Measurements from ENCODE around the gene JAKMIP1.

The JAKMIP1 gene

GRCh38 chr4:6112606-6113290 is 87.6 kb downstream of the JAKMIP1 start:
- Histone ChIP-seq H3K36me3 (ENCODE audit: control insufficient read depth, insufficient read depth, low read length) (no peaks in the 10 kb centered on the region), H3K9me3 (ENCODE audit: control insufficient read depth, low read length) (no peaks in the 10 kb centered on the region), H3K4me2 (ENCODE audit: low read length) (no peak overlapping the region), H3K79me2 (no peaks in the 10 kb centered on the region), H3K4me3 (ENCODE audit: low read depth, low read length) (no peak overlapping the region), H3K9ac (no peak overlapping the region), H3K27ac (no peak overlapping the region), H3K27me3 (ENCODE audit: control insufficient read depth, insufficient read depth, low read length) (peaks cover 3% of the 10 kb centered on the region), H2AFZ (no peak overlapping the region), H3K4me1 (no peaks in the 10 kb centered on the region)
- TF ChIP-seq CTCF (IDR thresholded peaks at IDR 0.05) = no peak

DNA sequence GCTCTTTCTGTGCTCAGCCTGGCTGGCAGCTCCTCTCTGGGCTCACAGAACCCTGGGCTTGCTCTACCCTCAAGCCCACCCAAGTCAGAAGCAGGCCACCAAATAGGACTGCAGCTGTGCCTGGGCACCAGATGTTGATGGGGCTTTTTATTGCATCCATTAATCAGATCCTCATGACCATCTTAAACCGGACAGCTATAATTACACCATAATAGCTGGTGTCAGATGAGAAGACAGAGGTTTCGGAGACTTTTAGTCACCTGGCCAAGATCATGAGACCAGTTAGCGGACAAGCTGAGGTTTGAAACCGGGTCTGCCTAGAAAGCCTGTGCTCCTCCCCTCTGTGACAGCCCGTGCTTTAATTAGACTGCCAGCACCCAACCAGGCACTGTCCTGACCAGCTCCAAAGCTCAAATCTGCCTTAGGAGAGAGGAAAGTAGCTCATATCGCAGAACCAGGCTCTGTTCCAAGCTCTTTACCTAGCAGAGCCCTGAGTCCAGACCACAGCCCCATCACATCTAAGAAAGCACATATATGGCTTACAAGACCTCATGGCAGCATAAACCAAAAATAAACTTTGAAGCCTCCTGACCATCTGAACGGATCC is 88.9 kb downstream of the JAKMIP1 start:
- no peak overlapping the region for H3K27ac ChIP-seq
- no peaks in the 10 kb centered on the region for H3K9me3 ChIP-seq (ENCODE audit: control insufficient read depth, low read length)
- H3K4me3 ChIP-seq (ENCODE audit: low read depth, low read length) = no peak overlapping the region
- H3K4me1 ChIP-seq = no peaks in the 10 kb centered on the region
- H3K79me2 ChIP-seq = no peaks in the 10 kb centered on the region
- no peak overlapping the region for H3K9ac ChIP-seq
- H3K36me3 ChIP-seq (ENCODE audit: control insufficient read depth, insufficient read depth, low read length) = no peaks in the 10 kb centered on the region
- no peak overlapping the region for H2AFZ ChIP-seq
- TF ChIP-seq CTCF (IDR thresholded peaks at IDR 0.05) = no peak
- peaks cover 3% of the 10 kb centered on the region for H3K27me3 ChIP-seq (ENCODE audit: control insufficient read depth, insufficient read depth, low read length)
- no peak overlapping the region for H3K4me2 ChIP-seq (ENCODE audit: low read length)

- H3K36me3 ChIP-seq (ENCODE audit: control insufficient read depth, insufficient read depth, low read length) = no peaks in the 10 kb centered on the region
- no peak overlapping the region for H3K4me2 ChIP-seq (ENCODE audit: low read length)
- no peak overlapping the region for H3K27ac ChIP-seq
- no peak overlapping the region for H3K9ac ChIP-seq
- H3K4me1 ChIP-seq = no peaks in the 10 kb centered on the region
- H3K79me2 ChIP-seq = no peaks in the 10 kb centered on the region
- TF ChIP-seq CTCF (IDR thresholded peaks at IDR 0.05) = no peak
- peaks cover 3% of the 10 kb centered on the region for H3K27me3 ChIP-seq (ENCODE audit: control insufficient read depth, insufficient read depth, low read length)
- H3K4me3 ChIP-seq (ENCODE audit: low read depth, low read length) = no peak overlapping the region
- no peak overlapping the region for H2AFZ ChIP-seq
- H3K9me3 ChIP-seq (ENCODE audit: control insufficient read depth, low read length) = no peaks in the 10 kb centered on the region
These were observed 89.5 kb downstream of the JAKMIP1 start for GRCh38 chr4:6110681-6111353.

DNA sequence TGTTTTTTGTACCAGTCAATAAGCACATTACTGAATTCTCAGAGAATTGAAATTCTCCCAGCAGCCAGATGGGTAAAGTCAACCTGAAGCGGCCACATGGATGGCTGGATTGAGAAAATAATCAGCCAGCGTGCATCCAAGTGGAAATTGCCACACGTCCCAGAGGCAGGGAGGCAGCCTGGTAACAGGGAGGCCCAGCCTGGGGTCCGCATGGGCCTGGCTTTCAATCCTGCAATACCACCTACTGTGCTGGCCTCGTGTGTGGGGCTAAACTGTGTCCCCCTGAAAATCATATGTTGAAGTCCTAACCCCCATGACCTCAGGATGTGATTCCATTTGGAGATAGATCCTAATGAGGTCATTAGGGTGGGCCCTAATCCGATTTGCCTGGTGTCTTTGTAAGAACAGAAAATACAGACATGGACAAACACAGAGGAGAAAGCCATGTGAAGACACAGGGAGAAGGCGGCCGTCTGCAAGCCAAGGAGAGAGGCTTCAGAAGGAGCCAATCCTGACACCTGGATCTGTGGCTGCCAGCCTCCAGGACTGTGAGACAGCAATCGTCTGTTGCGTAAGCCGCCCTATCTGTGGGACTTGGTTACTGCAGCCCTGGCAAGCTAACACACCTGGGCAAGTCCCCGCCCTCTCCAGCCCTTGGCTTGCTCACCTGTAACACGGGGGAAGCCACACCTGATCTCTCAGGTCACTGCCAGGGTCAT is 90.3 kb downstream of the JAKMIP1 start:
- no peak overlapping the region for H3K27ac ChIP-seq
- H3K36me3 ChIP-seq (ENCODE audit: control insufficient read depth, insufficient read depth, low read length) = no peaks in the 10 kb centered on the region
- H3K27me3 ChIP-seq (ENCODE audit: control insufficient read depth, insufficient read depth, low read length) = peaks cover 3% of the 10 kb centered on the region
- no peaks in the 10 kb centered on the region for H3K9me3 ChIP-seq (ENCODE audit: control insufficient read depth, low read length)
- H2AFZ ChIP-seq = no peak overlapping the region
- no peak overlapping the region for H3K9ac ChIP-seq
- H3K4me1 ChIP-seq = no peaks in the 10 kb centered on the region
- no peak overlapping the region for H3K4me2 ChIP-seq (ENCODE audit: low read length)
- TF ChIP-seq CTCF (IDR thresholded peaks at IDR 0.05) = peak; percentile 8
- no peaks in the 10 kb centered on the region for H3K79me2 ChIP-seq
- no peak overlapping the region for H3K4me3 ChIP-seq (ENCODE audit: low read depth, low read length)

Data from parathyroid adenoma (tissue), 2 donors.